OCI-LY3 (cell line): ENCODE measurements around the gene SPCS3.

ENCODE experiments used
- H2AFZ ChIP-seq: fragments of 200-600, 300-600 bp; shearing (Covaris generic); 2 replicates; pipeline ENCODE4 v1.6.0; 2014; ENCODE audit warnings: antibody characterized with exemption, low read depth, low read length
- H3K27ac ChIP-seq: fragments of 200-600, 300-600 bp; sonication (generic); 2 replicates; pipeline ENCODE4 v1.5.1; 2014; ENCODE audit warnings: mild to moderate bottlenecking, low read length, moderate library complexity, mixed read lengths
- H3K27me3 ChIP-seq: fragments of 200-600, 300-600 bp; sonication (generic); 2 replicates; pipeline ENCODE4 v1.6.1; 2014; ENCODE audit warnings: low read depth, low read length, mixed read lengths
- H3K36me3 ChIP-seq: fragments of 200-600, 300-600 bp; sonication (generic); replicated peaks from 2 replicates; pipeline ENCODE3; 2014; ENCODE audit warnings: low read depth, low read length, mixed read lengths
- H3K4me1 ChIP-seq: fragments of 300-600, 200-600 bp; sonication (generic); 2 replicates; pipeline ENCODE4 v1.6.1; 2014; ENCODE audit warnings: low read length, mixed read lengths
- H3K4me2 ChIP-seq: fragments of 200-600, 300-600 bp; sonication (generic); 2 replicates; pipeline ENCODE4 v1.6.1; 2014; ENCODE audit warnings: low read length, mixed read lengths
- H3K4me3 ChIP-seq: fragments of 300-600, 200-600 bp; sonication (generic); 2 replicates; pipeline ENCODE4 v1.5.1; 2014; ENCODE audit warnings: antibody characterized with exemption, mild to moderate bottlenecking, low read length, moderate library complexity
- H3K79me2 ChIP-seq: fragments of 300-600, 200-600 bp; shearing (Covaris generic); 2 replicates; pipeline ENCODE4 v1.6.1; 2014; ENCODE audit warnings: mild to moderate bottlenecking, low read length, mixed read lengths
- H3K9ac ChIP-seq: fragments of 300-600, 200-600 bp; shearing (Covaris generic); 2 replicates; pipeline ENCODE4 v1.6.0; 2014; ENCODE audit warnings: mild to moderate bottlenecking, low read length, moderate library complexity
- H3K9me3 ChIP-seq: fragments of 200-600, 300-600 bp; shearing (Covaris generic); 2 replicates; pipeline ENCODE4 v1.6.1; 2014; ENCODE audit warnings: low read length, mixed read lengths; ENCODE audit not compliant: insufficient read depth
- H4K20me1 ChIP-seq: fragments of 200-600, 300-600 bp; sonication (generic); 2 replicates; pipeline ENCODE4 v1.6.1; 2016; ENCODE audit warnings: low read length, mixed read lengths; ENCODE audit not compliant: insufficient read depth
- CTCF ChIP-seq: fragments of 200-600, 300-600 bp; sonication (generic); IDR thresholded peaks from 2 replicates; pipeline ENCODE4 v1.5.1; 2014; ENCODE audit warnings: antibody characterized with exemption, low read length, low read depth
- EZH2phosphoT487 ChIP-seq: fragments of 200-600 bp; shearing (Covaris generic); IDR thresholded peaks from 2 replicates; pipeline ENCODE4 v1.6.1; 2018; ENCODE audit warnings: antibody characterized with exemption, mixed run types, low read depth

The SPCS3 gene

GRCh38 chr4:176376032-176376614, 56.4 kb downstream of the SPCS3 start:
- TF ChIP-seq CTCF, result peak; percentile 87
- no peak for TF ChIP-seq EZH2phosphoT487
- Histone ChIP-seq H3K4me3 (no peak overlapping the region), H3K4me2 (no peak overlapping the region), H3K36me3 (no peaks in the 10 kb centered on the region), H3K9ac (no peak overlapping the region), H3K4me1 (peaks cover 14% of the 10 kb centered on the region), H3K79me2 (no peaks in the 10 kb centered on the region), H4K20me1 (no peaks in the 10 kb centered on the region), H3K27ac (no peak overlapping the region), H3K27me3 (no peaks in the 10 kb centered on the region), H3K9me3 (no peaks in the 10 kb centered on the region), H2AFZ (no peak overlapping the region)

- peak overlapping the region; percentile 86 for H2AFZ ChIP-seq
- H3K27ac ChIP-seq, result no peak overlapping the region
- H3K36me3 ChIP-seq, result no peaks in the 10 kb centered on the region
- TF ChIP-seq EZH2phosphoT487 (no peak), CTCF (peak; percentile 85)
- H3K9ac ChIP-seq, result no peak overlapping the region
- peak overlapping the region; percentile 42 for H3K4me3 ChIP-seq
- no peaks in the 10 kb centered on the region for H3K27me3 ChIP-seq
- H4K20me1 ChIP-seq, result no peaks in the 10 kb centered on the region
- peak overlapping the region; percentile 59 for H3K4me2 ChIP-seq
- peaks cover 14% of the 10 kb centered on the region for H3K4me1 ChIP-seq
- no peaks in the 10 kb centered on the region for H3K79me2 ChIP-seq
- H3K9me3 ChIP-seq, result no peaks in the 10 kb centered on the region
Measured at GRCh38 chr4:176377780-176378179, 58.0 kb downstream of the SPCS3 start.

GRCh38 chr4:176380352-176381157, 60.8 kb downstream of the SPCS3 start:
- no peak overlapping the region for H3K27ac ChIP-seq
- 0 out of 2 replicates have a peak overlapping the region, but pooled peaks have one; percentile 16 for H3K4me2 ChIP-seq
- H4K20me1 ChIP-seq, result no peaks in the 10 kb centered on the region
- H3K4me1 ChIP-seq, result peaks cover 14% of the 10 kb centered on the region
- H3K27me3 ChIP-seq, result no peaks in the 10 kb centered on the region
- TF ChIP-seq EZH2phosphoT487, result no peak
- no peak for TF ChIP-seq CTCF
- no peaks in the 10 kb centered on the region for H3K79me2 ChIP-seq
- H2AFZ ChIP-seq, result no peak overlapping the region
- no peaks in the 10 kb centered on the region for H3K36me3 ChIP-seq
- H3K9me3 ChIP-seq, result no peaks in the 10 kb centered on the region
- H3K9ac ChIP-seq, result no peak overlapping the region
- H3K4me3 ChIP-seq, result no peak overlapping the region
